HCT116 (cell line): ENCODE measurements around the gene SOCS1. TPM values are rescaled to one million over a fixed set of nuclear protein-coding genes. Genes with fewer than 3 reads are reported as not detected.

Experiments
- ATAC-seq: fragments of 200-7000 bp; cut with Tn5 transposase; 2 replicates; pipeline ENCODE4 v1.9.1; 2020; ENCODE audit warnings: mild to moderate bottlenecking, moderate library complexity
- BruUV-seq: library from RNA; stranded (reverse); fragments of 400-500 nt; replicated peaks from 2 replicates; lab custom pipeline; 2021; lab: Mats Ljungman, UMichigan
- CTCF ChIA-PET: fragments of 300-600 bp; sonication (Branson Sonifier 250); formaldehyde crosslinking; loops from one replicate; lab custom pipeline; 2021; ENCODE audit warnings: antibody characterized with exemption; lab: Charles Lee
- POLR2A ChIA-PET: fragments of 300-600, 350-600 bp; sonication (Branson Sonifier 250); formaldehyde crosslinking; loops from one replicate; lab custom pipeline; 2021; ENCODE audit warnings: antibody characterized with exemption; lab: Charles Lee
- RAD21 ChIA-PET, 2 experiments: fragments of 300-600 bp; sonication (Branson Sonifier 250); formaldehyde crosslinking; loops; one replicate each; lab custom pipeline; 2023; ENCODE audit warnings: low total read pairs in 2 of 2; ENCODE audit not compliant: uncharacterized antibody in 2 of 2, unreplicated experiment in 2 of 2, low non-redundant PET in 1 of 2; lab: Charles Lee
- DNase-seq: peaks from one replicate; pipeline ENCODE4 v3.0.0-alpha.2; 2010; ENCODE audit warnings: low read depth, low spot score
- H2AFZ ChIP-seq: fragments of 200-600 bp; shearing (Covaris generic), sonication (generic); 2 replicates; pipeline ENCODE4 v1.6.1; 2017; ENCODE audit warnings: low read depth, mixed run types, mixed read lengths, antibody characterized with exemption, low read length; ENCODE audit not compliant: poor library complexity, severe bottlenecking
- H3K27ac ChIP-seq: 2 replicates; pipeline ENCODE4 v1.5.1; 2012; ENCODE audit warnings: low read depth, low read length
- H3K27me3 ChIP-seq: fragments of 200-600 bp; sonication (generic); 2 replicates; pipeline ENCODE4 v1.6.1; 2016; ENCODE audit warnings: mixed run types, low read length, mixed read lengths; ENCODE audit not compliant: insufficient read depth
- H3K36me3 ChIP-seq, 2 experiments: fragments of 200-500 bp in 1 of 2; fragments of 200-600 bp in 1 of 2; sonication (Bioruptor generic) in 1 of 2; sonication (generic) in 1 of 2; 2 replicates each; pipeline versions ENCODE4 v1.5.1 to v1.6.1; 2014 to 2016; ENCODE audit warnings: low read length in 2 of 2, inconsistent platforms in 1 of 2, mixed read lengths in 1 of 2, mixed run types in 1 of 2; ENCODE audit not compliant: insufficient read depth in 2 of 2, control insufficient read depth in 1 of 2
- H3K4me1 ChIP-seq, 2 experiments: fragments of 200-600 bp in 1 of 2; sonication (generic) in 1 of 2; 2 replicates each; pipeline versions ENCODE4 v1.5.1 to v1.6.1; 2012 to 2017; ENCODE audit warnings: low read length in 2 of 2, inconsistent platforms in 1 of 2, mild to moderate bottlenecking in 1 of 2, mixed read lengths in 1 of 2, mixed run types in 1 of 2, moderate library complexity in 1 of 2; ENCODE audit not compliant: insufficient read depth in 2 of 2, control insufficient read depth in 1 of 2
- H3K4me2 ChIP-seq: fragments of 200-600 bp; sonication (generic); 2 replicates; pipeline ENCODE4 v1.6.1; 2017; ENCODE audit warnings: mixed run types, low read length, mixed read lengths
- H3K4me3 ChIP-seq, 2 experiments: fragments of 200-600 bp in 1 of 2; sonication (generic) in 1 of 2; replicated peaks in 1 of 2; 2 replicates each; pipeline ENCODE4 v1.5.1; 2011 to 2016; ENCODE audit warnings: low read length in 2 of 2, control low read depth in 1 of 2, low read depth in 1 of 2, mild to moderate bottlenecking in 1 of 2, mixed read lengths in 1 of 2, mixed run types in 1 of 2
- H3K79me2 ChIP-seq: fragments of 200-600 bp; sonication (generic); 2 replicates; pipeline ENCODE4 v1.6.1; 2017; ENCODE audit warnings: mild to moderate bottlenecking, mixed run types, low read length, moderate library complexity, mixed read lengths; ENCODE audit not compliant: insufficient read depth
- H3K9ac ChIP-seq: fragments of 200-600 bp; sonication (generic); 2 replicates; pipeline ENCODE4 v1.6.1; 2016; ENCODE audit warnings: low read length, mixed read lengths
- H3K9me2 ChIP-seq: fragments of 200-600 bp; sonication (generic), shearing (Covaris generic); 2 replicates; pipeline ENCODE4 v1.6.1; 2017; ENCODE audit warnings: mixed run types, mild to moderate bottlenecking, moderate library complexity; ENCODE audit not compliant: insufficient read depth
- H3K9me3 ChIP-seq, 2 experiments: fragments of 200-500 bp in 1 of 2; fragments of 200-600 bp in 1 of 2; sonication (Bioruptor generic) in 1 of 2; sonication (generic) in 1 of 2; 2 replicates each; pipeline ENCODE4 v1.6.1; 2014 to 2017; ENCODE audit warnings: low read length in 2 of 2, mixed read lengths in 2 of 2, inconsistent platforms in 1 of 2, low read depth in 1 of 2, mild to moderate bottlenecking in 1 of 2, mixed run types in 1 of 2, moderate library complexity in 1 of 2; ENCODE audit not compliant: control insufficient read depth in 1 of 2, insufficient read depth in 1 of 2
- H4K20me1 ChIP-seq: fragments of 200-600 bp; sonication (generic), shearing (Covaris generic); 2 replicates; pipeline ENCODE4 v1.6.1; 2017; ENCODE audit warnings: mixed run types, mild to moderate bottlenecking, moderate library complexity; ENCODE audit not compliant: insufficient read depth
- ATF3 ChIP-seq: IDR thresholded peaks from 2 replicates; pipeline ENCODE4 v1.6.1; 2012
- CBX3 ChIP-seq: IDR thresholded peaks from 2 replicates; pipeline ENCODE4 v1.6.1; 2012; ENCODE audit warnings: low read depth
- EZH2 ChIP-seq: fragments of 200-600 bp; sonication (generic); IDR thresholded peaks from 2 replicates; pipeline ENCODE4 v1.6.1; 2017; ENCODE audit warnings: antibody characterized with exemption, mixed run types
- JUND ChIP-seq: IDR thresholded peaks from 2 replicates; pipeline ENCODE4 v1.6.1; 2012
- SP1 ChIP-seq: IDR thresholded peaks from 2 replicates; pipeline ENCODE4 v1.6.1; 2012; ENCODE audit warnings: low read depth
- SRF ChIP-seq: IDR thresholded peaks from 2 replicates; pipeline ENCODE4 v1.6.1; 2012; ENCODE audit warnings: low read depth
- intact Hi-C: fragments of 100-400 bp; cut with micrococcal nuclease; formaldehyde crosslinking; loops from 2 replicates; pipeline ENCODE4 v1.10.0; 2022
- total RNA-seq: library from RNA; stranded (reverse); gene quantifications from one replicate; pipeline ENCODE4 v1.2.1, GENCODE V29; 2021; ENCODE audit not compliant: unreplicated experiment

SOCS1 gene
- total RNA-seq, 1 experiment from 2014 or later = 4.9 TPM

- H3K9ac ChIP-seq = no peak overlapping the region
- no peak overlapping the region for H2AFZ ChIP-seq
- no peak overlapping the region for H3K4me2 ChIP-seq
- H3K36me3 ChIP-seq = no peaks in the 10 kb centered on the region
- intact Hi-C loops = no loop called here
- no peaks in the 10 kb centered on the region for H3K9me3 ChIP-seq
- ChIA-PET RAD21 (no interaction called here), CTCF (no interaction called here), POLR2A (interaction anchor here (1.0 kb wide), 1 partner anchor 13 kb away, joined by 5 read pairs; the partner anchor contains the start of gene SOCS1)
- no peak overlapping the region for H3K4me3 ChIP-seq
- BruUV-seq = no TSS peak
- no peaks in the 10 kb centered on the region for H4K20me1 ChIP-seq
- DNase-seq (no peak), ATAC-seq (no peak)
- peaks cover 0 to 13% of the 10 kb centered on the region in 2 experiments; a peak in 2 of 4 replicates for H3K4me1 ChIP-seq
- no peak overlapping the region for H3K27ac ChIP-seq
- H3K27me3 ChIP-seq = no peaks in the 10 kb centered on the region
- H3K9me2 ChIP-seq = no peaks in the 10 kb centered on the region
- no peak for TF ChIP-seq SP1
- TF ChIP-seq SRF = no peak
- H3K79me2 ChIP-seq = no peaks in the 10 kb centered on the region
Measured at GRCh38 chr16:11242658-11243057, 13.3 kb downstream of the SOCS1 start.

- H3K4me3 ChIP-seq = no peak overlapping the region
- ATAC-seq (no peak), DNase-seq (no peak)
- H3K9me2 ChIP-seq = no peaks in the 10 kb centered on the region
- H3K27ac ChIP-seq = no peak overlapping the region
- no peak overlapping the region for H3K4me2 ChIP-seq
- H2AFZ ChIP-seq = no peak overlapping the region
- intact Hi-C loops = no loop called here
- POLR2A ChIA-PET = interaction anchor here (0.9 kb wide), 1 partner anchor 14 kb away, joined by 3 read pairs; the partner anchor contains the start of gene SOCS1
- RAD21 ChIA-PET = no interaction called here
- no peaks in the 10 kb centered on the region for H3K79me2 ChIP-seq
- H3K36me3 ChIP-seq = no peaks in the 10 kb centered on the region
- H3K9me3 ChIP-seq = no peaks in the 10 kb centered on the region
- TF ChIP-seq ATF3 (no peak), JUND (no peak), CBX3 (no peak), EZH2 (no peak)
- H3K4me1 ChIP-seq = peaks cover 0 to 13% of the 10 kb centered on the region in 2 experiments; a peak in 2 of 4 replicates
- no peaks in the 10 kb centered on the region for H3K27me3 ChIP-seq
- BruUV-seq = no TSS peak
- no peaks in the 10 kb centered on the region for H4K20me1 ChIP-seq
- CTCF ChIA-PET = no interaction called here
- H3K9ac ChIP-seq = no peak overlapping the region
Measured at GRCh38 chr16:11241480-11242204, 14.4 kb downstream of the SOCS1 start.
